ENCODE measurements around the gene PPM1B.
A peak's percentile ranks its signal among the peaks of the same experiment; 100 is the strongest.

PPM1B gene

DNA sequence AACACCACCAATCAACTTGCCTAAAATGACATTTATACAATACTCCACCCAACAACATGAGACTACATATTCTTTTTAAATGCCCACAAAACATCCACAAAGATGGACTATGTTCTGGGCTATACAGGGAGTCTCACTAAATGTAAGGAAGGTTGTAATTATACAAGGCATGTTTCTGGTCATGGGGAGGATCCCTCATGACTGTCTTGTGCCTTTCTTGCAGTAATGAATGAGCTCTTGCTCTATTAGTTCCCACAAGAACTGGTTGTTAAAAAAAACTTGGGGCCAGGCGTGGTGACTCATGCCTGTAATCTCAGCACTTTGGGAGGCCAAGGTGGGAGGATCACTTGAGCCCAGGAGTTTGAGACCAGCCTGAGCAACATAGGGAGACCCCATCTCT is 89.1 kb downstream of the PPM1B start:
- DNase-seq, result peak in 1 of 2 donors; percentile 29

DNA sequence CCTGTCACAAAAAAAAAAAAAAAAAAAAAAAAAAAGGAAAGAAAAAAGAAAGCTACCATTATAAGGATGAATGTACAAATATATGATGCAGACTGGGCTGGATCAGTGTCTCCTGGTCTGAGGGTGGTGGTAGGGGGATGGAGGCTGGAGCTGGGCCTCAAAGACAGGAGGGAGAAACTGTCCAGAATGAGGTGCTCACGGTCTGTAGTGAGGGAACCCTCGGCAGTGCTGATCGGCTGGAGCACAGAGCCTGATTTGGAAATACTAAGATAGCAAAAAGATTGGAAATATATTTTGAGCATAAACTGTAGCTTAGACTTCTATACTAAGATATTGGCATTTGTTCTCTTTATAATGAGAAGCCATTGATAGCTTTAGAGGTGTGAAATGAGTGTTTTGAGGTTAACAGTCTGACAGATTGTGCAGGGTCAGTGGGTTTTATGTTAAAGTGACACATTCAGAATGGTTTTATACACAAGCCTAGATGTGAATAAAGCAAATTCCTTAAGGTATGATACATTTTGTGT is 98.7 kb downstream of the PPM1B start:
- no peak for DNase-seq

DNA sequence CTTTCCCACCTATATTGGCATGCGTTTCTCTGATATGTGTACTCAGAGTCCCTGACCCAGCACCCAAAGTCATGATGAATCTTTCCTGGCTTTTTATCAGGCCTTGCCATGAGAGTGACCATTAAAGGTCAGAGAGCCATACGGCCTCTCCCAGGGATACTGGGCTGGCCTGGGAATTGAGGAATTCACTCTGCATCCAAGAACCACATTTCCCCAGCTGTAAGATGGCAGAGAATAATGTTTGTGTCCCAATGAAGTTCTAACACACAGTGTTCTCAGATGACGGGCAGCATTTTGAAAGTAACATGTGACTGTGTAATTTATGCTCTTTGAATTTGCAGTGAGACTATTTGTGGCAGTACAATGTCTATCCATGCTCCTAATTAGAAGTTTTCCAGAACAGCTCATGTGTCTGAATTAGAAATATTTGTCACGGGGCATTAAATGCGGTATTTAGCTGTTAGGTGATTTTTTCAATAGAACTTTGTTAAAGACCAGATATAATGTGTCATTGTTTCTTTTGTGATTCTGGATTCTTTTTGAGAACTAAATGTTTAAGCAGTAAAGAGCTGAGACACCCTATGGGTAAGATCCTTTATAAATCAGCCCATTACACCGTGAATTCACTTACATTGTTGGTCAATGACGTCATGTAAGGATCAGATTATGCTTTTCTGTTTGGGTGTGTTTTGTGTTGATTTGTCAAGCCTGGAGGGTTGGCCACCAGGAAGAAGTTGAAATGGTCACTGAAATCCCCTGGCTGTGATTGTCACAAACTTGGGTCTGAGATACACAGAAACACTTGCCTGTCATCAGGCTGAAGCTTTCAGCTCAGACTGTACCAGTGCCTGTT is 99.3 kb downstream of the PPM1B start:
- no peak for DNase-seq

DNA sequence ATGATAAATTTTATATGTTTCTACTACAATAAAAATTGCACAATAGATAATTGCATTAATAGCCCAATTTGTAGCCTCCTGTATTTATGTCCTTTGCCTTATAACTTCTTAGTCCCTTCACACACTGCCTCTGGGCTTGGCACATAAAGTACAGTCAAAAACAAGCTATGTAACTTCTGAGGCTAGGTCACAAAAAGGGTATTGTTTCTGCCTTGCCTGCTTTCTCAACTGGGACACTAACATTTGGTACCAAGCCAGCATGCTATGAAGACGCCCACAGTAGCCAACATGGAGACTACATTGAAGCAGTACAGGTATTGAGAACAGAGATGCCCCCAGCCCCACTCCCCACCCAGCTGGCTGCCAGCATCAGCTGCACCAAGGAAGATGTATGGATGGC is 101.2 kb downstream of the PPM1B start:
- DNase-seq, result no peak

DNA sequence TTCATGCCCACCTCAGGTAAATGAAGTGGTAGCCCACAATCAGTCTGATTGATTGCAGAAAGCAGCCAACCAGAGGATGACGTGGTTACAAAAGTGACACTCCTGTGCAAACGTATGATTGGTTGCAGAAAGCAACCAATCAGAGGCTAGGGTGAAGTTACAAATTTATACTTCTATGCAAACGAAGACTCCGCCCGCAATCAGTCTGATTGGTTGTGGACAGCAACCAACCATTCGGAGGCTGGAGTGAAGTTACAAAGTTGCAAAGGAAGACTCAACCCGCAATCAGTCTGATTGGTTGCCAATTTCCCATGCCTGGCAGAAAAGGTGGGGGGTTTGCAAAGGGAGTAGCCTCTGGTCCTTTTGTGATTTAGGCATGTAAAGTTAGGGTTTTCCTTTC is 102.6 kb downstream of the PPM1B start:
- no peak for DNase-seq

DNA sequence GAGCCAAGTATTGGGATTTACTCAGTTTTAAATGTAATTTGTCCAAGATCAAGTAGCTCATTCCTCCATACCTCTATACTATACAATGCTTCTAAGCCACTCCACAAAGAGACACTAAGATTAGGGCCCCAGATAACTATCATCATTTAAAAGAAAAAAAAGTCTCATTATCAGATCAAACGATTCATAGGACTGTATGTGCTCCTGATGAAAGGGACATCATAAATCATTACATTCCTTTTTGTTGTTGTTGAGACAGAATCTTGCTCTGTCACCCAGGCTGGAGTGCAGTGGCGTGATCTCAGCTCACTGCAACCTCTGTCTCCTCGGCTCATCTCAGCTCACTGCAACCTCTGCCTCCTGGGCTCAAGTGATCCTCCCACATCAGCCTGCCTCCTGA is 104.4 kb downstream of the PPM1B start:
- DNase-seq, result no peak

DNA sequence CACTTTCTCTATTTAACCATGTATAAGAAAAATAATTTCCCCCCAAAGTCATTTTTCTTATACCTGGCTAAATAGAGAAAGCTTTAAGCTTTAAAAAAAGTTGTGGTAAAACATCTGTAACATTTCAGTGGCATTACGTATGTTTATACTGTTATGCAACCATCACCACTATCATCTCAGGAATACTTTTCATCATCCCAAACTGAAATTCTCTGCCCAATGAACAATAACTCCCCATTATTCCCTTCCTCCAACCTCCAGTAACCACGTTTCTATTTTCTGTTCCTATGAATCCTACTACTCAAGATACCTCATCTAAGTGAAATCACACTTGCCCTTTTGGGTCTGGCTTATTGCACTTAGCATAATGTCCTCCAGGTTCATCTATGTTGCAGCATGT is 104.9 kb downstream of the PPM1B start:
- no peak for DNase-seq

DNA sequence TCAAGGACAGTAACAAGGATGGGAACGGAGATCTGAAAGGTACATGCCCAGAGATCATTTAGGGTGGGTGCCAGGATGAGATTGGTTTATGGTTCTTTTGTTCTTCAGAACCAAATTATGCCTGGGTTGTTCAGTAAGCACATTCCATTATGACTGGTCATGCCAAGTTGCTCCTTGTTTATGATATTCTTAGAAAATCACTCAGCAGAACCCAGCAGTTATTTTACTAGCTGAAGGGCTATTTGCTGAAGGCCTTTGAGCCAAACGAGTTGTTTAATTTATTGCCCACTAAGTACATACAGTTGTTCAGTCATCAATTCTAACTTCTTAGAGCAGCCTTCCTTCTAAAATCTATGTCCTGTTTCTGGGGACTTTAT is 107.2 kb downstream of the PPM1B start:
- no peak for DNase-seq

DNA sequence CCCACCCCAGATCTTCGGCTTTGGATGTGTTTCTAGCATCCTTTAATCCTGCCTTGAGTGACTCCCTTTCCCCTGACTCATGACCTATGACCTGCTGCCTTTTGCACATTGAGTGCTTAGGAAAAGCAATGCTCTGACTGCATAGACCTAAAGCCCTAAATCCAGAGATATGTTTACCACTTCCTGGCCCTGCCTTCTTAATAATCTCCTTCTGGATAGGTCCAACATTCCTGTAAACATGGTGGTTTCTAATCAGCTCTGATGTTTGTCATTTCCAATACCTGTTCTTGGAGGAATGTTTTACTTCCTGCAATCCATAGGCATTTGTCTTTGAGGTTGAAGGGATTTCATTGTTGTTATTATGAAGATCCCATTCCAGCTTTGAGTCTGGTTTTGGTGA is 108.9 kb downstream of the PPM1B start:
- no peak for DNase-seq

DNA sequence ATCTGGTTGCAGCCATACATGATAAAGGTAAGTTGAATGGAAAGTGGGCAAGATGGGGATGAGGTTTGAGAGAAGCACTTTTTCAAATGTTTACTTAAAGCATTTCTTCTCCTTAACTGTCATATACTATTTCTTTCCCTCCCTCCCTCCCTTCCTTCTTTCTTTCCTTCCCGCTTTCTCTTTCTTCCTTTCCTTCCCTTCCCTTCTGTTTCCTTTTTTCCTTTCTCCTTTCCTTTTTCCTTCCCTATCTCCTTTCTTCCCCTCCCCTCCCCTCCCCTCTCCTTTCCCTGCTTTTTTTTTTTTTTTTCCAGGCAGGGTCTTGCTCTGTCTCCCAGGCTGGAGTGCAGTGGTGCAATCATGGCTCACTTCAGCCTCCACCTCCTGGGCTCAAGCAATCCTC is 112.2 kb downstream of the PPM1B start:
- DNase-seq, result no peak
